Kidney epithelial cell (primary cell): ENCODE results near the gene ASCL2. TPM values are rescaled to one million over a fixed set of nuclear protein-coding genes. Genes with fewer than 3 reads are reported as not detected.

Experiments
- DNase-seq: peaks from one replicate; pipeline ENCODE4 v3.0.0-alpha.2; 2010; ENCODE audit warnings: low read depth
- H3K27me3 ChIP-seq: 2 replicates; pipeline ENCODE4 v1.6.0; 2011; ENCODE audit warnings: low read length; ENCODE audit not compliant: control insufficient read depth, insufficient read depth
- H3K36me3 ChIP-seq: 2 replicates; pipeline ENCODE4 v1.5.1; 2011; ENCODE audit warnings: low read length; ENCODE audit not compliant: control insufficient read depth, insufficient read depth
- H3K4me3 ChIP-seq: 2 replicates; pipeline ENCODE4 v1.5.1; 2011; ENCODE audit warnings: low read depth, mild to moderate bottlenecking, control low read depth, low read length
- CTCF ChIP-seq: IDR thresholded peaks from 2 replicates; pipeline ENCODE4 v1.5.1; 2011; ENCODE audit warnings: mild to moderate bottlenecking, moderate library complexity, low read length, control low read depth, inconsistent platforms; ENCODE audit not compliant: insufficient read depth, poor library complexity, severe bottlenecking
- total RNA-seq: library from RNA; depleted of rRNA; stranded (reverse); fragments of >200 nt; gene quantifications from 2 replicates; pipeline ENCODE4 v1.2.3, GENCODE V29; 2015

ASCL2 gene
- total RNA-seq, 1 donor from 2014 or later, result not detected

- DNase-seq, result no peak
- Histone ChIP-seq H3K4me3 (no peak overlapping the region), H3K27me3 (peaks cover 29% of the 10 kb centered on the region), H3K36me3 (no peaks in the 10 kb centered on the region)
- TF ChIP-seq CTCF, result no peak
Measured at GRCh38 chr11:2256293-2256913, 14.0 kb downstream of the ASCL2 start.

GRCh38 chr11:2252018-2252417 lies 18.4 kb downstream of the ASCL2 start:
- no peak for DNase-seq
- no peak overlapping the region for H3K4me3 ChIP-seq
- no peak for TF ChIP-seq CTCF
- peaks cover 26% of the 10 kb centered on the region for H3K27me3 ChIP-seq
- no peaks in the 10 kb centered on the region for H3K36me3 ChIP-seq

GRCh38 chr11:2251138-2251537 lies 19.2 kb downstream of the ASCL2 start:
- Histone ChIP-seq H3K4me3 (no peak overlapping the region), H3K36me3 (no peaks in the 10 kb centered on the region), H3K27me3 (peaks cover 18% of the 10 kb centered on the region)
- TF ChIP-seq CTCF, result no peak
- no peak for DNase-seq

GRCh38 chr11:2250485-2250884 lies 19.9 kb downstream of the ASCL2 start:
- H3K27me3 ChIP-seq, result peaks cover 18% of the 10 kb centered on the region
- H3K4me3 ChIP-seq, result no peak overlapping the region
- no peak for DNase-seq
- no peaks in the 10 kb centered on the region for H3K36me3 ChIP-seq
- no peak for TF ChIP-seq CTCF

- no peak overlapping the region for H3K4me3 ChIP-seq
- TF ChIP-seq CTCF, result no peak
- DNase-seq, result no peak
- H3K27me3 ChIP-seq, result peaks cover 18% of the 10 kb centered on the region
- no peaks in the 10 kb centered on the region for H3K36me3 ChIP-seq
Measured at GRCh38 chr11:2250041-2250440, 20.3 kb downstream of the ASCL2 start.
